H9 (cell line): ENCODE data around the gene OPN1MW. TPM values are rescaled to one million over a fixed set of nuclear protein-coding genes. Genes with fewer than 3 reads are reported as not detected.
"Not testable (repeated sequence)": the region's sequence is repeated elsewhere in the genome, so short reads cannot be mapped to it uniquely, and the experiment has no call there.

ENCODE experiments used
- DNase-seq: peaks from one replicate; pipeline ENCODE4 v3.0.0-alpha.2; 2017
- H2AFZ ChIP-seq: one replicate; pipeline ENCODE4 v1.6.1; 2013; ENCODE audit warnings: mild to moderate bottlenecking, low read length, control low read depth, moderate library complexity
- H2AK5ac ChIP-seq: 2 replicates; pipeline ENCODE4 v1.6.1; 2013; ENCODE audit warnings: low read length, control low read depth, mixed read lengths; ENCODE audit not compliant: insufficient read length
- H2BK120ac ChIP-seq: one replicate; pipeline ENCODE4 v1.6.1; 2013; ENCODE audit warnings: low read depth, mild to moderate bottlenecking, low read length, control low read depth, inconsistent platforms; ENCODE audit not compliant: poor library complexity, severe bottlenecking
- H2BK12ac ChIP-seq: 2 replicates; pipeline ENCODE4 v1.6.1; 2013; ENCODE audit warnings: low read length, control low read depth, mixed read lengths, low read depth; ENCODE audit not compliant: insufficient read length
- H2BK15ac ChIP-seq: 2 replicates; pipeline ENCODE4 v1.6.1; 2013; ENCODE audit warnings: low read depth, low read length, control low read depth
- H2BK20ac ChIP-seq: one replicate; pipeline ENCODE4 v1.6.1; 2013; ENCODE audit warnings: low read depth, mild to moderate bottlenecking, low read length, control low read depth, inconsistent platforms; ENCODE audit not compliant: poor library complexity, severe bottlenecking
- H2BK5ac ChIP-seq: 2 replicates; pipeline ENCODE4 v1.6.1; 2013; ENCODE audit warnings: low read length, control low read depth, mixed read lengths; ENCODE audit not compliant: insufficient read length
- H3K14ac ChIP-seq: 2 replicates; pipeline ENCODE4 v1.6.1; 2013; ENCODE audit warnings: low read length, control low read depth; ENCODE audit not compliant: insufficient read depth
- H3K18ac ChIP-seq: 2 replicates; pipeline ENCODE4 v1.6.1; 2013; ENCODE audit warnings: low read depth, mild to moderate bottlenecking, mixed read lengths, low read length, control low read depth; ENCODE audit not compliant: insufficient read length
- H3K23ac ChIP-seq: 2 replicates; pipeline ENCODE4 v1.6.1; 2013; ENCODE audit warnings: low read length, control low read depth, mixed read lengths, low read depth; ENCODE audit not compliant: insufficient read length
- H3K23me2 ChIP-seq: 2 replicates; pipeline ENCODE4 v1.6.1; 2013; ENCODE audit warnings: low read depth, mild to moderate bottlenecking, mixed read lengths, low read length, control low read depth; ENCODE audit not compliant: insufficient read length, poor library complexity, severe bottlenecking
- H3K27ac ChIP-seq: 2 replicates; pipeline ENCODE4 v1.5.1; 2013; ENCODE audit warnings: low read length, control low read depth, mixed read lengths, low read depth; ENCODE audit not compliant: insufficient read length
- H3K27me3 ChIP-seq: 2 replicates; pipeline ENCODE4 v1.6.1; 2013; ENCODE audit warnings: low read length, control low read depth, inconsistent platforms; ENCODE audit not compliant: insufficient read depth
- H3K4ac ChIP-seq: 2 replicates; pipeline ENCODE4 v1.6.1; 2013; ENCODE audit warnings: low read depth, mild to moderate bottlenecking, control low read depth, inconsistent platforms, low read length, moderate library complexity
- H3K4me1 ChIP-seq: 2 replicates; pipeline ENCODE4 v1.6.1; 2013; ENCODE audit warnings: low read length, control low read depth, inconsistent platforms; ENCODE audit not compliant: insufficient read depth
- H3K4me2 ChIP-seq: 2 replicates; pipeline ENCODE4 v1.6.1; 2013; ENCODE audit warnings: low read length, control low read depth, mixed read lengths; ENCODE audit not compliant: insufficient read length, insufficient read depth
- H3K56ac ChIP-seq: 2 replicates; pipeline ENCODE4 v1.6.1; 2013; ENCODE audit warnings: low read depth, mild to moderate bottlenecking, mixed read lengths, low read length, control low read depth; ENCODE audit not compliant: insufficient read length
- H3K79me1 ChIP-seq: 2 replicates; pipeline ENCODE4 v1.6.1; 2013; ENCODE audit warnings: low read depth, mild to moderate bottlenecking, moderate library complexity, low read length, control low read depth, inconsistent platforms; ENCODE audit not compliant: insufficient read depth, poor library complexity, severe bottlenecking
- H3K79me2 ChIP-seq: 2 replicates; pipeline ENCODE4 v1.6.1; 2013; ENCODE audit warnings: low read length, control low read depth, inconsistent platforms; ENCODE audit not compliant: insufficient read depth
- H3K9ac ChIP-seq: 2 replicates; pipeline ENCODE4 v1.6.1; 2013; ENCODE audit warnings: low read length, control low read depth, mixed read lengths; ENCODE audit not compliant: insufficient read length; ENCODE audit errors: extremely low read depth
- H3K9me3 ChIP-seq: one replicate; pipeline ENCODE4 v1.6.1; 2013; ENCODE audit warnings: low read depth, low read length, inconsistent platforms; ENCODE audit not compliant: control insufficient read depth
- H3T11ph ChIP-seq: one replicate; pipeline ENCODE4 v1.6.1; 2013; ENCODE audit warnings: mild to moderate bottlenecking, low read length, control low read depth, inconsistent platforms
- H4K20me1 ChIP-seq: one replicate; pipeline ENCODE4 v1.6.1; 2013; ENCODE audit not compliant: control insufficient read depth, insufficient read length, insufficient read depth
- H4K5ac ChIP-seq: 2 replicates; pipeline ENCODE4 v1.6.1; 2013; ENCODE audit warnings: low read depth, mild to moderate bottlenecking, mixed read lengths, low read length, control low read depth; ENCODE audit not compliant: insufficient read length
- H4K8ac ChIP-seq: replicated peaks from 2 replicates; pipeline ENCODE4 v1.6.1; 2013; ENCODE audit warnings: low read length, control low read depth, mixed read lengths, low read depth; ENCODE audit not compliant: insufficient read length
- H4K91ac ChIP-seq: 2 replicates; pipeline ENCODE4 v1.6.1; 2013; ENCODE audit warnings: low read depth, mild to moderate bottlenecking, moderate library complexity, mixed read lengths, low read length, control low read depth; ENCODE audit not compliant: insufficient read length
- H3K27ac Mint-ChIP-seq, 3 experiments: 2 replicates in 2 of 3; 3 replicates in 1 of 3; pipeline ENCODE4 v1.8.0; 2020 to 2021; ENCODE audit warnings: mixed read lengths in 3 of 3, mild to moderate bottlenecking in 1 of 3, moderate library complexity in 1 of 3
- H3K27me3 Mint-ChIP-seq: 2 replicates; pipeline ENCODE4 v1.8.0; 2021; ENCODE audit warnings: low read depth, mild to moderate bottlenecking, moderate library complexity, mixed read lengths
- H3K36me3 Mint-ChIP-seq, 3 experiments: 2 replicates in 2 of 3; 3 replicates in 1 of 3; pipeline ENCODE4 v1.8.0; 2020 to 2021; ENCODE audit warnings: low read depth in 3 of 3, mixed read lengths in 3 of 3; ENCODE audit not compliant: insufficient read depth in 1 of 3
- H3K4me1 Mint-ChIP-seq, 2 experiments: 2 replicates each; pipeline ENCODE4 v1.8.0; 2020; ENCODE audit warnings: mixed read lengths in 2 of 2
- H3K4me3 Mint-ChIP-seq, 2 experiments: 2 replicates in 1 of 2; 3 replicates in 1 of 2; pipeline ENCODE4 v1.8.0; 2020 to 2021; ENCODE audit warnings: mild to moderate bottlenecking in 2 of 2, mixed read lengths in 2 of 2, moderate library complexity in 1 of 2
- H3K9me3 Mint-ChIP-seq, 2 experiments: 2 replicates in 1 of 2; 3 replicates in 1 of 2; pipeline ENCODE4 v1.8.0; 2020; ENCODE audit warnings: mild to moderate bottlenecking in 2 of 2, mixed read lengths in 2 of 2, moderate library complexity in 1 of 2
- WGBS: extraction: QIAGEN DNeasy Blood & Tissue Kit; methylation state at CpG from one replicate; pipeline ENCODE4 v1.1.7; 2013; ENCODE audit warnings: missing lambda C conversion rate, low lambda C conversion rate, mixed read lengths; ENCODE audit not compliant: insufficient read length; ENCODE audit errors: extremely low coverage; 5-methylcytosine and 5-hydroxymethylcytosine counted together
- total RNA-seq: library from RNA; stranded (reverse); gene quantifications from 2 replicates; pipeline ENCODE4 v1.2.1, GENCODE V29; 2021

The OPN1MW gene
- total RNA-seq, 1 experiment from 2014 or later, result not detected

DNA sequence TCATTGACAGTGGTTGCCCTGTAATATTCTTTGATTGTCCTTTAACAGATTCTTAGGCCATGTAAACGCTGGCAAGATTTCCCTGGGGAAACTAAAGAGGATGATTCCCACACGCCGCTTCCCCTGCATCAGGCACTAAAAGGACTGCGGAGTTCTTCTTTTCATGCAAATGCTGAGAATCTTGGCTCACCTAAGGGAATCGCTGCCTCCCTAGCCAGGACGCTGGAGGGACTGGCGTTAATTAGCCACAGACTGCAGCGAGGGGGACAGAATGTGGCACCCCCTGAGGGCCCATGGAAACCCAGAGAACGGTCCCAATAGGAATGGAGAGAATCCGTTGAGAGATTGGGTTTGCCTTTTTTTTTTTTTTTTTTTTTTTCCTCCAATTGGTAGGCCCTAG is 29.1 kb downstream of the OPN1MW start:
- H2AFZ ChIP-seq, result not testable (repeated sequence)

DNA sequence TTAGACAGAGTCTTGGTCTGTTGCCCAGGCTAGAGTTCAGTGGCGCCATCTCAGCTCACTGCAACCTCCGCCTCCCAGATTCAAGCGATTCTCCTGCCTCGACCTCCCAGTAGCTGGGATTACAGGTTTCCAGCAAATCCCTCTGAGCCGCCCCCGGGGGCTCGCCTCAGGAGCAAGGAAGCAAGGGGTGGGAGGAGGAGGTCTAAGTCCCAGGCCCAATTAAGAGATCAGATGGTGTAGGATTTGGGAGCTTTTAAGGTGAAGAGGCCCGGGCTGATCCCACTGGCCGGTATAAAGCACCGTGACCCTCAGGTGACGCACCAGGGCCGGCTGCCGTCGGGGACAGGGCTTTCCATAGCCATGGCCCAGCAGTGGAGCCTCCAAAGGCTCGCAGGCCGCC is 37.1 kb downstream of the OPN1MW start, which contains the start of gene OPN1MW2:
Gene OPN1MW2, plus strand, starts transcription at position 301 of the 400 bp plus-strand sequence. Its CDS starts 60 bp downstream, at position 361.
- H3K9ac ChIP-seq, H2BK15ac ChIP-seq, H3T11ph ChIP-seq, H3K9me3 Mint-ChIP-seq, H3K4me2 ChIP-seq, H3K18ac ChIP-seq, H4K91ac ChIP-seq, H2AFZ ChIP-seq, H3K4me3 Mint-ChIP-seq, H3K4me1 ChIP-seq, H3K4me1 Mint-ChIP-seq, H2BK12ac ChIP-seq, H3K23me2 ChIP-seq, H4K20me1 ChIP-seq, H2AK5ac ChIP-seq, H2BK20ac ChIP-seq, H3K9me3 ChIP-seq, H3K56ac ChIP-seq, H4K5ac ChIP-seq, H3K27me3 Mint-ChIP-seq, DNase-seq, H3K4ac ChIP-seq, H3K23ac ChIP-seq, H3K27ac ChIP-seq, H3K36me3 Mint-ChIP-seq, H3K27ac Mint-ChIP-seq, H3K79me2 ChIP-seq, H4K8ac ChIP-seq, H3K14ac ChIP-seq, H3K79me1 ChIP-seq, H3K27me3 ChIP-seq, H2BK120ac ChIP-seq, H2BK5ac ChIP-seq: not testable (repeated sequence)
- WGBS, result no CpG with 5 or more reads among the region's 16 CpGs

More for the DNA sequence above, 29.1 kb downstream of the OPN1MW start:
- not testable (repeated sequence) for H3T11ph ChIP-seq, H4K91ac ChIP-seq, H3K9me3 Mint-ChIP-seq, H2BK12ac ChIP-seq, H2BK120ac ChIP-seq, H2BK5ac ChIP-seq, H3K4me1 ChIP-seq, H3K27me3 ChIP-seq, H3K4me3 Mint-ChIP-seq, DNase-seq, H3K14ac ChIP-seq, H3K27ac ChIP-seq, H3K36me3 Mint-ChIP-seq, H3K27ac Mint-ChIP-seq, H4K8ac ChIP-seq, H3K23ac ChIP-seq, H3K9me3 ChIP-seq, H4K5ac ChIP-seq, H3K9ac ChIP-seq, H3K18ac ChIP-seq, H2BK15ac ChIP-seq, H3K27me3 Mint-ChIP-seq, H2BK20ac ChIP-seq, H3K4ac ChIP-seq, H2AK5ac ChIP-seq, H3K79me1 ChIP-seq, H3K79me2 ChIP-seq, H3K56ac ChIP-seq, H3K4me2 ChIP-seq, H3K4me1 Mint-ChIP-seq, H3K23me2 ChIP-seq, H4K20me1 ChIP-seq
- no CpG with 5 or more reads among the region's 10 CpGs for WGBS
